H4 (cell line): ENCODE results near the gene OARD1. TPM values are rescaled to one million over a fixed set of nuclear protein-coding genes. Genes with fewer than 3 reads are reported as not detected.
"Not testable (repeated sequence)": the region's sequence is repeated elsewhere in the genome, so short reads cannot be mapped to it uniquely, and the experiment has no call there.

Source experiments
- DNase-seq: peaks from one replicate; pipeline ENCODE4 v3.0.0-alpha.2; 2015; ENCODE audit warnings: low spot score
- total RNA-seq: library from RNA; depleted of rRNA; stranded (reverse); fragments of >200 nt; shearing (Covaris generic); gene quantifications from 2 replicates; pipeline ENCODE4 v1.2.3, GENCODE V29; 2014; rRNA removed

Gene OARD1
- total RNA-seq, 1 experiment from 2014 or later, result 24.6 TPM

DNA sequence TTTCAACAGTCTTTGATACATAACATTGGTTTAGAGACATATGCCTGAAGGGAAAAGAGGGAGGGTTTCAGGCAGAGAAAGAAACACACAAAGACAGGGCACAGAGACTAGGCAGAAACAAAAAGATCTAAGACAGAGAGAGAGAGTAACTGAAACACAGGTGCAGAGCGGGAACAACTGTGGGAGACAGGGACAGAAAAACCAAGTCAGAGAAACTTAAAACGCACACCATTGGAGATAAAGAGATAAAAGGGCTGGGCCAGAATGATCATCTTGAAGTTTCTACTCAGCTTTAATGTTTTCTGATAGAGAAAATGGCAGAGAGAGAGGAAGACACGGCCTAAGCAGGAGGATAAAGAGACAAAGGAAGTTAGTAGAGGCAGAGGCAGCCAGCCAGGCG is 44.9 kb downstream of the OARD1 start:
- no peak for DNase-seq

- no peak for DNase-seq
Observed at GRCh38 chr6:41025966-41026530, 46.1 kb downstream of the OARD1 start.

DNA sequence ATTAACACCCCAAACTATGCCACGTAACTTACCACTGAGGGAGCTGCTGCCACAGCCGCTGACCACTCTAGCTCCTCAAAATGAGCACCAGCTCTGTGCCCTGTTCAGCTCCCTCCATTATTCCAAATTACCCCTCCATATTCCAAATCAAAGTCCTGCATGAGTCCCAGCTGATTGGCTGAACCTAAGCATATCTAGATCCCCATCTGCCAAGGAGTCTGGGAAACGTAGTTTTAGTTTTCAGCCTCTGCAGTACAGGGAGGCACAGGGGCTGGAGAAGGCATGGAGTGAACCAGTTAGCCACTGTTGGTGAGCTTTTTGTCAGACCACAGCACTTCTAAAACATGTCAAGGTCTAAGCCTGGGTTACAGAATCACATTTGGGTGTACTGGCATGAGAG is 49.0 kb downstream of the OARD1 start:
- DNase-seq, result no peak

DNA sequence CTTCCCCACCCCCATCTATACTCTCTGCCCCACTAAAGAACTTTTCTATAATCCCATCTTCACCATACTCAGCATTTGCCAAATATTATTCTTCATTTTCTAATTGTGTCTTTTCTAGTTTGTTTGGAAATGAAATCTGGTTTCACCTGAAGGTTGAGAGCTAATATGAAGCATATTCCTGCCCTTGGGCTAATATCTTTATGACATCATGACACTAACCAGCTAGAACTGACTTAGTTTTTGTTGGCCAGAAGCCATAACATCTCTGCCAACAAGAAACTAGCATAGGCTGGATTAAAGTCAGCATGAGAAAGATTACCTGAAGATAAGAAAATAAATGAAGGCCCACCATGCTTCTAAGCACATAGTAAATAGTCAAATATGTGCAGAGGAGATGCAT is 49.9 kb downstream of the OARD1 start:
- DNase-seq, result no peak

GRCh38 chr6:41021832-41022231 is 50.3 kb downstream of the OARD1 start:
- DNase-seq, result peak; percentile 73

- no peak for DNase-seq
Observed at GRCh38 chr6:41017663-41018062, 54.5 kb downstream of the OARD1 start.

- DNase-seq, result not testable (repeated sequence)
Observed at GRCh38 chr6:41015860-41016259, 56.3 kb downstream of the OARD1 start.

DNA sequence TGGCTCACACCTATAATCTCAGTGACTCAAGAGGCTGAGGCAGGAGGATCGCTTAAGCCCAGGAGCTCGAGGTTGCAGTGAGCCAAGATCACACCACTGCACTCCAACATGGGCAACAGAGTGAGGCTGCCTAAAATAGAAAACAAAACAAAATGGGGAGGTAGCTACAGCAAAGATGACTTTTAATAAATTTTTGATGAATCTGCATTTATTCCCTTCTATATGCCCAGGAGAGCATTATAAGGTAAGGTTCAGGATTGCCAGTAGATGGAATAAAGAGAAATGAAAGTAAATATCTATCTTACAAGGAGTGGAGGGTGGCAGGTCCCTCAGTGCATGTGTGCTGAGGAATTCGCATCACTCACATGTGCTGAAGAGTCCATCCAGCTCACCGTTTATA is 57.4 kb downstream of the OARD1 start:
- DNase-seq, result no peak

Other genes with a start within 250 kb of the OARD1 start
- gene UNC5CL, start 33.1 kb downstream of the OARD1 start, total RNA-seq, result 0.25 and 0.27 TPM in 2 replicates
- gene TSPO2, start 29.9 kb downstream of the OARD1 start, total RNA-seq, result not detected in 2 replicates
- gene APOBEC2, start 19.2 kb downstream of the OARD1 start, total RNA-seq, result not detected in 2 replicates
- gene NFYA, start 618 bp upstream of the OARD1 start, total RNA-seq, result 14.0 and 21.6 TPM in 2 replicates
- gene TREML1, start 82.0 kb upstream of the OARD1 start, total RNA-seq, result not detected in 2 replicates
- 0.27 TPM in 1 of 2 replicates, not detected in the other for gene TREM2, start 90.8 kb upstream of the OARD1 start, total RNA-seq
- 0.10 TPM in 1 of 2 replicates, not detected in the other for gene TREML2, start 128.8 kb upstream of the OARD1 start, total RNA-seq
- gene TREML4, start 156.0 kb upstream of the OARD1 start, total RNA-seq, result 0.46 and 0.58 TPM in 2 replicates
- 0.52 TPM in 1 of 2 replicates, not detected in the other for gene TREM1, start 214.3 kb upstream of the OARD1 start, total RNA-seq